Left cardiac atrium (tissue), 4 donors: ENCODE results near the gene ZNF771. TPM values are rescaled to one million over a fixed set of nuclear protein-coding genes. Genes with fewer than 3 reads are reported as not detected.
"Not testable (repeated sequence)": the region's sequence is repeated elsewhere in the genome, so short reads cannot be mapped to it uniquely, and the experiment has no call there.

Experiments
- ATAC-seq, 2 donors: fragments of 200-7000 bp; cut with Tn5 transposase; one replicate each; pipeline ENCODE4 v1.9.1; 2020; ENCODE audit warnings: mild to moderate bottlenecking in 2 of 2, moderate library complexity in 2 of 2
- DNase-seq: peaks from one replicate; pipeline ENCODE4 v3.0.0-alpha.2; 2020
- intact Hi-C, 2 donors: fragments of 100-400 bp; cut with DNase I; formaldehyde crosslinking; loops; one replicate each; pipeline versions ENCODE4 v1.14.1 to v1.15.1; 2022 to 2023
- total RNA-seq, 2 donors: library from RNA; stranded (reverse); fragmentation: NEBNext Ultra II Directional; extraction: Animal tissue kit (Norgen Biotek cat#: 25700); gene quantifications; one replicate each; pipeline ENCODE4 v1.2.1, GENCODE V29; 2021
- donor health status: DM: no; HTN: yes; CAD: no.
- donor health status: DM: no; HTN: yes; CAD: no; lungs with severe emphysema.
- donor health status: DM: yes; HTN: yes; CAD: no.
- donor health status: Dilated cardiomyopathy.

Gene ZNF771
- total RNA-seq, 2 donors from 2014 or later: 5.9 to 6.2 TPM

GRCh38 chr16:30395155-30395991, 12.0 kb upstream of the ZNF771 start, which contains the start of gene ZNF48:
ZNF48 (plus strand) TSS chr16:30395420; CDS start chr16:30395795, 375 bp downstream.
- intact Hi-C loops: no loop called here
- DNase-seq (peak; percentile 93), ATAC-seq (peak; percentile 97)

GRCh38 chr16:30395992-30396585, 11.3 kb upstream of the ZNF771 start:
- no peak for ATAC-seq
- no peak for DNase-seq
- intact Hi-C loops: no loop called here

- ATAC-seq, DNase-seq, intact Hi-C loops: not testable (repeated sequence)
These were observed 10.8 kb upstream of the ZNF771 start for GRCh38 chr16:30396627-30397026.

- no peak for DNase-seq
- ATAC-seq: no peak
- intact Hi-C loops: no loop called here
These were observed 10.3 kb upstream of the ZNF771 start for GRCh38 chr16:30397056-30397455.

GRCh38 chr16:30397776-30398660, 9.4 kb upstream of the ZNF771 start:
- intact Hi-C loops: no loop called here

GRCh38 chr16:30398661-30399434, 8.6 kb upstream of the ZNF771 start:
- intact Hi-C loops: no loop called here
- DNase-seq (no peak), ATAC-seq (no peak)

More at GRCh38 chr16:30397776-30398660, 9.4 kb upstream of the ZNF771 start:
- DNase-seq (no peak), ATAC-seq (no peak)

GRCh38 chr16:30399435-30400186, 7.8 kb upstream of the ZNF771 start:
- DNase-seq: no peak
- ATAC-seq: no peak
- intact Hi-C loops: loop anchor here (10.0 kb wide), 2 partner anchors 45 to 305 kb away; partner anchors contain the start of genes CD2BP2 (in 1 of the 2), TBX6 (in 1 of the 2) and YPEL3 (in 1 of the 2)

- intact Hi-C loops: loop anchor here (10.0 kb wide), 2 partner anchors 47 to 307 kb away; partner anchors contain the start of genes CD2BP2 (in 1 of the 2), TBX6 (in 1 of the 2) and YPEL3 (in 1 of the 2)
- no peak for DNase-seq
These were observed 5.5 kb upstream of the ZNF771 start for GRCh38 chr16:30401768-30402425.

GRCh38 chr16:30406795-30407101, 658 bp upstream of the ZNF771 start:
- DNase-seq (no peak), ATAC-seq (no peak)
- intact Hi-C loops: loop anchor here (5.0 to 10.0 kb wide), 3 partner anchors 34 to 312 kb away; partner anchors contain the start of genes CD2BP2 (in 1 of the 2), MYL11 (in 1 of the 2), TBC1D10B (in 1 of the 2) and TBX6 (in 1 of the 2)

More at GRCh38 chr16:30401768-30402425, 5.5 kb upstream of the ZNF771 start:
- ATAC-seq: no peak

GRCh38 chr16:30407804-30408534, 563 bp downstream of the ZNF771 start:
- intact Hi-C loops: loop anchor here (5.0 to 10.0 kb wide), 3 partner anchors 36 to 313 kb away; partner anchors contain the start of genes CD2BP2 (in 1 of the 2), MYL11 (in 1 of the 2), TBC1D10B (in 1 of the 2) and TBX6 (in 1 of the 2)
- ATAC-seq (peak; percentile 50 to 52), DNase-seq (no peak)

GRCh38 chr16:30409125-30410060, 2.0 kb downstream of the ZNF771 start:
- ATAC-seq (peak; percentile 64 to 72), DNase-seq (peak; percentile 89)
- intact Hi-C loops: loop anchor here (5.0 to 10.0 kb wide), 3 partner anchors 37 to 315 kb away; partner anchors contain the start of genes CD2BP2 (in 1 of the 2), MYL11 (in 1 of the 2), TBC1D10B (in 1 of the 2) and TBX6 (in 1 of the 2)

- ATAC-seq (no peak), DNase-seq (no peak)
- intact Hi-C loops: no loop called here
These were observed 5.9 kb downstream of the ZNF771 start for GRCh38 chr16:30413112-30413806.

- intact Hi-C loops: no loop called here
- DNase-seq: no peak
- no peak for ATAC-seq
These were observed 6.8 kb downstream of the ZNF771 start for GRCh38 chr16:30414159-30414558.

- DNase-seq: no peak
- ATAC-seq: no peak
- intact Hi-C loops: no loop called here
These were observed 8.7 kb downstream of the ZNF771 start for GRCh38 chr16:30416047-30416603.
